Activated CD4-positive, alpha-beta T cell treated with anti-CD3 and anti-CD28 coated beads, Interleukin-10, Interleukin-2, amounts not matched to agents 100 ng/mL and 50 ng/mL, durations not matched to agents 16 hours and 8 hours (primary cell): ENCODE results near the gene CXCR4.

Experiments used
- DNase-seq: peaks from one replicate; pipeline ENCODE4 v3.0.0-alpha.2; 2020

The CXCR4 gene

DNA sequence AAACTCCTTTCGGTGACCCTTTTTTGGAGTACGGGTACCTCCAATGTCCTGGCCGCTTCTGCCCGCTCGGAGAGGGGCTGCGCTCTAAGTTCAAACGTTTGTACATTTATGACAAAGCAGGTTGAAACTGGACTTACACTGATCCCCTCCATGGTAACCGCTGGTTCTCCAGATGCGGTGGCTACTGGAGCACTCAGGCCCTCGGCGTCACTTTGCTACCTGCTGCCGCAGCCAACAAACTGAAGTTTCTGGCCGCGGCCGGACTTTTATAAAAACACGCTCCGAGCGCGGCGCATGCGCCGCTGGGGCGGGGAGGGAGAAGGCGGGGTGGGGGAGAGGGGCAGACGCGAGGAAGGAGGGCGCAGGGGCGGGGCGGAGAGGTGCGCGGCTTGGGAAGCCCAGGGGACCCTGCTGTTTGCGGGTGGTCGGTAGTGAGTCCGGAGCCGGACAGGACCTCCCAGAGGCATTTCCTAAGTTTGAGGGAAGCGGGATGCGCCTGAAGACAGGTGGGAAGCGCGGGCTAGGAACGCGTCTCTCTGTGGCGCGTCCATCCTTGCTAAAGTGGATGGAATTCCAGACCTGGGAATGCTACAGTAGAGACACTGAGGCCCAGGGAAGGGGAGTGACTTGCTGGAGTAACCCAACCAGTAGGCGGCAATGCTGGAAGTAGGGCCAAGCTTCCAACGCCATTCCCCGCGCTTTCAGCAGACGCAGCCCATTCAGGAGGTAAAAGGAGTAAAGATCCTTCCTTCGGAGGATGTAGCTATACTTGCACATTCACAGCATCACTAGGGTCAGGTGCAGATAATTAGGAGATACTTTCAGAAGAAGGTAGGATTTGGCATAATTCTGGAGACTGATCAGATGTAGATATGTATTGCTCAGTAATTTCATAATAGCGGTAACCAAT, at the start of gene CXCR4:
CXCR4 (minus strand) TSS at position 241 of the 910 bp plus-strand sequence; CDS start at position 152, 89 bp downstream.
- peak; percentile 91 for DNase-seq

DNA sequence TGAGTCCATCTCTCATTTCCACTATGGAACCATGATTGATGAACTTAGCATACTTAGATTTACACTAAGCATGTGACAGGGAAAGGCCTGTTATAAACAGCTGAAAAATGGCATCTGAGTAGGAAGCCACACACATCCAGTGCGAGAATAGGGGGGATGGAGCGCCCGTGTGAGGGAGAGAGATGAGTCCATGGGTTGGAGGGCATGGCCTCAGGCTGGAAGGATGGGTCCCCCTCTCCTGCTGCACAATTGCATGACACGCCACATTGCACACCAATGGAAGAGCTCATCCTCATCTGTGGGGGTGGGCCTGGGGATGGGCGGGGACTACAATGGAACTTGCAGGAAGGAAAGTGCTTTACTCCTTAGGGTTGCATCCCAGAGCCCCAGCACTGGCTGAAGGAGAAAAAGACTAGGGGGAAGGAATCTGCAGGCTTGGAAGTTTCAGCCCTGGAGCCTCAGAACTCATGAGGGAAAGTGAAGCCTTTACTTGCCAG, 46.4 kb upstream of the CXCR4 start:
- DNase-seq: no peak

DNA sequence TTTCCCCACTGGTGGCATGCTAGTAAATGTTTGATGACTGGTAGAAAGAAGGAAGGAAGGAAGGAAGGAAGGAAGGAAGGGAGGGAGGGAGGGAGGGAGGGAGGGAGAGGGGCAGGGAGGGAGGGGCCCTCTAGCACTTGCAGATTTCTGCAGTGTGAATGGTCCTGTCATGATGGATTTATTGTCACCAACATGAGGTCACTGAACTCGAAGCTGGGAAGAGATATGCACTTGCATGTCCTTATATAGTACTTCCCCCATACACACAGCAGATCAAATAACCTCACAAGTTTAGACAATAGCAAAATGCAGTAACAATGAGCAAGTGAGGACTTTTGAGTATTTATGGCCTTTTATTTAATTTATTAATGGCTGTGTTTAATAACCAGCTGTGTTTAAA, 44.5 kb upstream of the CXCR4 start:
- no peak for DNase-seq

DNA sequence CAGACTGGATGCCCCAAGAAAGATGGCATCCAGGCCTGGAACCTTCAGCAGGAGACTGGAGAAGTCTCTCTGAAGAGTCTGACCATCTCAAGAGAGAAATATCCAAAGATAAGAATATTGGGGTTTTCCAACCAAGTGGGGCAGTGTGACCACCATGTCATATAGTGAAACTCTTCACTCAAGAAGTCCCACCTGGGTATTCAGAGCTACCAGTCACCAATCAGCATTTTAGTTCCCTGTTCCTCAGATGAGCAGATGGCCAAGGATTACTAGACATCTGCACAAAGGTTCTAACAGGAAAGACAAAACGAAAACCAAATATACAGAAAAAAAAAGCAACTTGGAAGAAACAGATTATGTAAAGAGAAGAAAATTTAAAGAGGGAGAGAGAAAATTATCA, 38.5 kb upstream of the CXCR4 start:
- DNase-seq: no peak

GRCh38 chr2:136154384-136154783, 36.4 kb upstream of the CXCR4 start:
- no peak for DNase-seq

DNA sequence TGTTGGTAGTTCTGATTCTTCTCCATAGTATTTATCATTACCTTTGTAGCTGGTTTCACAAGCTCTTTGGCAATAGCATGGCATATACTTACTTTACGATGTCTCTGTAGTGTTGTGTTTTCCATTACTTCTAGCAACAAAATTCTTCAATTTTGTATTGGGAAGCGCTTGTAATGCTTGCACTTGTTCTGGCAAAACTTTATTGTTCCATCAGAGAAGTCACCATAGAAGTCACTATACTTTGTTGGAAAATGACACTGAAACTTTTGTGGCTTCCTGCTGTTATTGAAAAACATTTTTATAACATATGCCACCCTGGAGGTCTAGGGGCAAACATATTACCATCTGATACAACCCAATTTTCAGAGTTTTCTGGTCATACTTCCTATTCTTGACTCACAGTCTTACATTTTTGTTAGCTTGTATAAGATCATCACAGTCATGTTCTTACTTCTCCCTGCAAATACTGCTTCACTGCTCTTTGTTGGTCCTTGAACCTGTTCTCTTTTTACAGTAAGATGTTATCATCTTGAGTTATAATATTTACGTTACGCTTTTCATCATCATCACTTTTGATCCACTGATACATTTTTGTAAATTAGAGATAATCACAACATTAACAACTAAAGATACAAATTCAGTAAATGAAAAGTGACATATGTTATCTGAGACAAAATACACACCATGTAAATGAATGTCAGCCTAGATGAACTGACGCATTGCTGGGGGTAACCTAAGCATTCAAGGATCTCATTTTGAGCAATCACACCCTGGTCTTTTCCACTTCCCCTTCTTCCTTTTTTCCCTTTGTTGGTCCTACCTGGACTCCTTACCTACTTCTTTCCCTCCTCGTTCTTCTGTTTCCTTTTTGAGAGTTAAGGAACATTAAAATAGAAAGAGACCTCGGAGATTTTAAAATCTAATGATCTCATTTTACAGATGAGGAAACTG, 33.3 kb upstream of the CXCR4 start:
- DNase-seq: no peak

DNA sequence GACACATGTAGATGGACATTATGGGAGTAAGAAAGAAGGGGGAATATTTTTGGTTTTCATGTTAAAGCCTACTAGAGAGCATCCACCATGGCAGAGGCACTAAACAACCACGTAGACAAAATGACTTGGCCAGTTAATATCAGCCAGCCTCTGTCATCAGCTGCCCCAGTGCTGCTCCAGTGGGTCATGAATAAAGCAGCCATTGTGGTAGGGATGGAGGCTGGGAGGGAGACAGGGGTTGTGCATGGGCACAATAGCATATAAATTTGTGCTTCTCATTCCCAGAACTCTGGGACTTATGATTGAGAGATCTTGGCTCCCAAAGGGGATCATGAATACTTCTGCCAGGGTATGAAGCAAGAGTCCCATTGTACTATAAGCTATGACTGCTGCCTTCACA, 31.1 kb upstream of the CXCR4 start:
- no peak for DNase-seq

GRCh38 chr2:136146564-136146963, 28.6 kb upstream of the CXCR4 start:
- no peak for DNase-seq

DNA sequence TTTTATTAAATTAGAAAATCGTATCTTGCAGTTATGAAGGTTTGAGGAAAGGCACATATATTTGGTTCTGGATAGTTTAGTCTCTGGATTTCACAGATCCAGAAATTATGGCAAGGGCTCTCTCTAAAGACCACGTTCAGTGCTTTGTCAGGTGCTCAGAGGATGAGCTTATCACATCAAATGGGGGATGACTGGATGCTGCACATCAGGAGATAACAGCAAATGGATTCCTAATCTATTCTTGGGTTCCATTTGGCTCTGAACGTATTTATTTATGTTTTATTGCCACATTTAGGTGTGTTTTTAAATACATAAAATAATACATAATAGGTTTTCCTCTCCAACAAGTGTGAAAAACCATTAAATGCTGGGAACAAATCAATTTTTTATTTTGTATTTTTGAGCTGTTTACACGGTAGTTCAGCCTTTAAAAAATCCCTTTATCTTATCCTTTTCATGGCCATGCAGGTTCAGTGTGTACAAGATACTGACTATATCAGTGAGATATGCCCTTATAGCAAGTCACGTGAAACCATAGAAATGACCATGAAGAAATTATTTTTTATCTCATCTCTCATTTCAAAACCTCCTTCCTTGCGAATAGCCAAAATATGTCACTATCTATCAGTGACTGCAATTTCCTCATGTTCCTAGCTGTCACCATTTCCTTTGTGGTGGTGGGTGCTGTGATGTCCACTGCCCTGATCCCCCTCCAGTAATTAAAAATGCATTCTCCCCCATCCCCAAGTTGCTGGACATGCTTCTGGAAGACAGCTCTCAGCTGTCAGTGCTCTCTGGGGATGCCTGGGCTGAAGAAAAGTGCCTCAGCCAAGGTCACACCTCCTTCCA, 25.9 kb upstream of the CXCR4 start:
- DNase-seq: no peak

- no peak for DNase-seq
Observed at GRCh38 chr2:136141510-136142149, 23.7 kb upstream of the CXCR4 start.

DNA sequence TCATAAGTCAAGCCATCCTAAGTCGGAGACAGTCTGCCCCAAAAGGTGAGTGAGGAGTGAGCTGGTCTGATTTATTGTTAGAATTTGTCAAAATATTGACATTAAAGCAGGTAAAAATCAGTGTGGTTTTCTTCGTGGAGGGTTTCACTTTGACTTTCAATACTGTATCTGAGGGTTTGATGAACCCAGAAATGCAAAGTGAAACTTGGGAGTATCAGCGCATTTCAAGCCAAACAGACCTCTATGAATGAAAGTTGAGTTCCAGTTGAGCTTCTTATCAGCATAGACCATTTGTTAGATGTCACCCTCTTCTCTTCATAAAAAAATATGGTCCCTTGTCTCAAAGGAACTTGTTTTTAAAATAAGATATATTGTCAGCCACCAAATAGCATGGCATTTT, 21.7 kb upstream of the CXCR4 start:
- DNase-seq: peak; percentile 58

DNA sequence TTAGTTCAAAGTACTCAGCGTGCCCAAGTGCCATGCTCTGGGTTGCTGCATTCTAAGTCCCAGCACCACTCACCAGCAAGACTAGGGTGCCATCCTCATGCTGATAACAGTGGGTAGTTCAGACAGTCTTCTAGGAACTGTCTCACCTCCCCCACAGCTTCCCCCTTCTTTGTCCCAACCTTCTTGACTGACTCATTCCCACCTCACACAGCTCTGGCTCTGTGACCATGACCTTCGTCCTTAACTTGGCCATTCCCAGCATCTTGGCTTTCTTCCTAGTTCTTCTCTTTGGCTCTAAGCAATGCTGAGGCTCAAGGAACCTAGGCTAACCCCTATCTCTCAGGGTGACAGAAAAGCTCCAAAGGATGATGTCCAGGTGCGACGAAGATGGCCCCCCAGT, 20.0 kb upstream of the CXCR4 start:
- DNase-seq: no peak

DNA sequence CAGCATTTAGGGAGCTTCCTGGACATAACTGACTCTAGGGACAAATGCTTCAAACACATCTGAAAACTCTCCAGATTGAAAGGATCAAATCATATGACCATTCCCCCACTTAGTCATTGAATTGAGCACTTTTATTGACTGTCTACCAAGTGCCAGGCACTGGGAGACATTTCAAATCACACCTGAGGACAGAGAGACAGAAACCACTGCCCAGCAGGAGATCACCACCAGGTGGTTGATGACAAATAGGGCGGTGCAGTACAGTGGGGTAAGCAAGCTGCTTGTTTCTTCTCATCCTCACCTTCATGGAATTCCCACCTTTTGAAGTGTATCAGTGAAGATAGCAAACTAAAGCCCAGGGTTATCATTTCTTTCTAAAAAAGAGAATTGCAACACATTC, 19.0 kb upstream of the CXCR4 start:
- DNase-seq: no peak

DNA sequence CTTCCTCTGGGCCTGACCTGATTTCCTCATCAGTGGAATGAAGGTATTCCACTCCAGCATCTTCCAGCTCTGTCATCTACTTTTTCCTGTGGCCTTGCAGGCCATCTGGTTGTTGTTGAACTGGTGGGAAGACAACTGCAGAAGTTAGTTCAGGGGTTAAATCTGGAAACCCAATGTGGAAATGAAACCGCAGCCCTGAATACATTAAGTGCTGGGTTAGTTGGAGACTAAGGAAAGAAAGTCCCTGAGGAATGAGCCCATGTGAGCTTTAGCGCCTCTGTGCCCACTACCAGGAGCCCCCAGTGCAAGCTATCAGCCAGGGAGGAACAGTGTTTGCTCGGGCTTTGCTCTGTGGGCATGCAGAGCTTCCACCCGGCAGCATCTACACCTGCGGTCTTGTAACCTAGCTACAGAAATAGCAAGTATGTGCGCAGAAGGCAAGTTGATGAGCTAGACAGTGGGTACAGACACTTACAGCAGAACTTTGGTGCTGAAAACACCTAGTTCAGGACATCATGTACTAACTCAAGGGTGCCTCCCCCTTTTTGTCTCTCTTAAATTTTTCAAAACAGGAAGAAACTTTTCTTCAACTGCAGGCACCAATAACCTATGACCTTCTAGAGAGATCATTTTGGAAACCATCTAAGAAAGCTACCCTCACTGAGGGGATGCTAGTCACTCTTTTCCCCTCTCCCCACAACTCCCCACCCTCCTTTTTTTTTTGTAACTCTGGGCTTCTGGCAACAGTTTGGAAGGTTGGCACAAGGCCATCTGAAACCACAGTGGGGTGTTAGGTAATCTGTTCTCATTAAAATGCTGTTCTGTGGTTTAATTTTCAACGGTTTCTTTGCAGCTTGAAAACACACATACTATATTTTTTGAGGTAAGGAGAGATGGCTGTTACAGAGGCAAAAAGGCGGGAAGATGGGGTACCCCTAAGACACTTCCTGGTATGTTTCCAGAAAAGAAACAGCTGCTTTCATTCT, 18.3 kb upstream of the CXCR4 start:
- peak; percentile 68 for DNase-seq

- no peak for DNase-seq
Observed at GRCh38 chr2:136135462-136135861, 17.5 kb upstream of the CXCR4 start.

DNA sequence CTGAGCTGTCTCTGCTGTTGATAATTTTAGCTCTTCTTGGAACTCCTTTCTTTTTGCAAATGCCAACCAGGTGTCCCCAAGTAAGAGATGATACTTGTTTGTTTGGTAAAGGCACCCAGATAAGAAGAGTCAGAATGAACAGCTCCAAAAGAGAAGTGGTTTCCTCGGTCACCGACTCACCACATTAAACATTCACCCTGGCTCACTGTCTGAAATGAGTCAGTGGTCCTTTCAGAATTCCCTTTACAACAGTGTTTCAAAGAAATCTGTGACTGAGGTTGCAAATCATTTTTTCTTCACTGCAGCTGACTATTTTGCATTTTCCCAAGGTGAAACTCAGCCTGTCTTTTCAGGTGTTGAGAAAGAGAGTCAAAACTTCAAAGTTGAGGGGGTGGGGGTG, 16.2 kb upstream of the CXCR4 start:
- DNase-seq: peak; percentile 83

DNA sequence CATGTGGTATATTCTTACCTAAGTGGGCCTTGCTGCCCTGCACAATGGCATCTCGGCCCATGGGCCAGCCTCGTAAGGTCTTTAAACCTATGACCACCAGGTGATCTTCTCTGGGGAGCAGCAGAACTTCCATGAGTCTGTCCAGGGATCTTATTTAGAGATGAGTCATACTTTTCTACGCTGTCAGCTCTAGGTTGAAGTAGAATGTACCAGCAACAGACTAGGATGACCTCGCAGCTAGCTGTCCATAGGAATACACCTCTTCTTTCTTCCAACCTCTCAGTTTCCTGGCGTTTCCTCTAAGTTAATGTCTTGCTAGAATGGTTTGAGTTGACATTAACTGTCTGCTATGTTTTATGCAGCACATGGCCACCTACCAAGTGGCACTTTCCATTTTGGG, 15.6 kb upstream of the CXCR4 start:
- DNase-seq: no peak

GRCh38 chr2:136133176-136133575, 15.2 kb upstream of the CXCR4 start:
- DNase-seq: no peak

DNA sequence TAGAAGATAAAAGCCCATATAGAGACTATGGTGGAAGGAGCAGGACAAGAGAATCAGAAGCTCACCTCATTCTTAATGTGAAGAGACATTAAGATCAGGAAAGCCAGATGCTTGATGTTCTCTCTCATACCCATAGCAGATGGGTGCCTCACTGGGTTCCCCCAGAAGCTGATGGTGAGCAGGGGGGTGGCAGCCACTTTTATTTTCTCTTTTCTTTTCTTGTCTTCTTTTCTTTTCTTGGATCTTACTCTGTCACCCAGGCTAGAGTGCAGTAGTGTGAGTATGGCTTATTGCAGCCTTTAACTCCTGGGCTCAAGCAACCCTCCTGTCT, 14.8 kb upstream of the CXCR4 start:
- DNase-seq: no peak

DNA sequence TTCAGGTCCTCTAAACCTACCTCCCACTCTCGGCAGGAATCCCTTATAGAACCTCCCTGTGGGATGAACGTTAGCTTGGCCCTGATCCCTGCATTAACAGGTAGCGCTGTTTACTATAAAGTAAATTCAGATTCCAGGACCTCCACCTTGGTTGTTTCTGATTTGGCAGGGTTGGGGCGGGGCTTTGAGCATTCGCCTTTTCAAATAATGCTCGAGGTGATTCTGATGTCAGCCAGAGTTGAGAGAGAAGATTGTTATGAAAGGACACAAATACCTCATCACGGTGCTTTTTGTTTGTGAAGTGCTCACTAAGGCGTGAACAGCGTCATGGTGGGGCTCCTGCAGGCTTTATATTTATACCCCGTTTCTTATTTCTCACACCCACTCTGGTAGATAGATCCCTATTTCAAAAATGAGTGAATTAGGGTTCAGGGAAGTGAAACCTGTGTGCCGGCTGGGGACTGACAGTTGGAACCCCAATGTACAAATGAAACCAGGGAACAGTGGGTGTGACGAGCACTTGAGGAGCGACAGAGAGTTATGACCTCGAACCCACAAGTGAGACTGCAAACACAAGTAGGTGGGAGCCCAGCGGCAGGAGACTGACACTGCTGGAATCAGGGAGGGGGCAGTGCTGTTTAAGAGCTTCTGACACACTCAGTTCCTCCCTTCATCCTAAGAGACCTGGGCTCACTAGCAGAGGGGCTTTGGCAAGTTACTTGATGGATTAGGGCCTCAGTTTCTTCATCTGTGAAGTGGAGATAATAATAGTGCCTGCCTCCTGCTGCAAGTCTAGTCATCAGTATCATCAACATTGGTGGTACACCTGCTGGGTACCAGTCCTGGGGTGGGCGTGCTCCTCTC, 14.2 kb upstream of the CXCR4 start:
- peak; percentile 68 for DNase-seq
